Measurements from ENCODE around the gene TMEM240. TPM values are rescaled to one million over a fixed set of nuclear protein-coding genes. Genes with fewer than 3 reads are reported as not detected.

The TMEM240 gene
- total RNA-seq, 2 donors from 2014 or later = 3.9 to 7.8 TPM

Other genes starting within 250 kb of the TMEM240 start
- gene ACAP3, start 232.7 kb downstream of the TMEM240 start, total RNA-seq = 10 to 100 TPM; 40.9 to 50.9 TPM
- 10 to 100 TPM in 1 of 2 donors, 1 to 10 TPM in 1; 8.3 to 10.5 TPM for gene PUSL1, start 232.0 kb downstream of the TMEM240 start, total RNA-seq
- 10 to 100 TPM; 61.8 to 65.6 TPM for gene INTS11, start 216.0 kb downstream of the TMEM240 start, total RNA-seq
- gene CPTP, start 215.8 kb downstream of the TMEM240 start, total RNA-seq = 10 to 100 TPM; 11.6 to 14.1 TPM
- gene TAS1R3, start 209.3 kb downstream of the TMEM240 start, total RNA-seq = under 1 TPM in 1 of 2 donors, not detected in 1; 0.09 TPM
- 10 to 100 TPM; 45.9 to 61.9 TPM for gene DVL1, start 191.2 kb downstream of the TMEM240 start, total RNA-seq
- 100 to 1,000 TPM; 104 to 174 TPM for gene MXRA8, start 182.1 kb downstream of the TMEM240 start, total RNA-seq
- 10 to 100 TPM; 70.9 to 78.8 TPM for gene AURKAIP1, start 165.4 kb downstream of the TMEM240 start, total RNA-seq
- 100 to 1,000 TPM; 102 to 109 TPM for gene CCNL2, start 141.3 kb downstream of the TMEM240 start, total RNA-seq
- gene MRPL20, start 133.3 kb downstream of the TMEM240 start, total RNA-seq = 10 to 100 TPM; 69.7 to 75.0 TPM
- 1 to 10 TPM; 2.4 to 7.4 TPM for gene ANKRD65, start 119.3 kb downstream of the TMEM240 start, total RNA-seq
- 10 to 100 TPM; 59.8 to 67.7 TPM for gene VWA1, start 104.9 kb downstream of the TMEM240 start, total RNA-seq
- under 1 TPM; 0.14 to 0.83 TPM for gene ATAD3C, start 90.9 kb downstream of the TMEM240 start, total RNA-seq
- gene ATAD3B, start 68.9 kb downstream of the TMEM240 start, total RNA-seq = 10 to 100 TPM in 1 of 2 donors, 1 to 10 TPM in 1; 8.5 to 13.1 TPM
- gene ATAD3A, start 28.5 kb downstream of the TMEM240 start, total RNA-seq = 10 to 100 TPM; 12.2 to 14.2 TPM
- 10 to 100 TPM; 60.7 to 66.0 TPM for gene SSU72, start 34.2 kb upstream of the TMEM240 start, total RNA-seq
- 1 to 10 TPM; 1.2 to 3.6 TPM for gene FNDC10, start 59.5 kb upstream of the TMEM240 start, total RNA-seq
- 10 to 100 TPM; 29.4 to 35.9 TPM for gene MIB2, start 74.9 kb upstream of the TMEM240 start, total RNA-seq
- gene MMP23B, start 91.5 kb upstream of the TMEM240 start, total RNA-seq = 10 to 100 TPM; 36.1 to 78.5 TPM
- 10 to 100 TPM; 19.4 to 24.3 TPM for gene CDK11B, start 118.4 kb upstream of the TMEM240 start, total RNA-seq
- 10 to 100 TPM; 20.7 to 27.7 TPM for gene SLC35E2B, start 152.2 kb upstream of the TMEM240 start, total RNA-seq
- gene CDK11A, start 183.7 kb upstream of the TMEM240 start, total RNA-seq = 10 to 100 TPM; 29.2 to 37.7 TPM
- gene NADK, start 237.8 kb upstream of the TMEM240 start, total RNA-seq = 10 to 100 TPM; 60.0 to 63.5 TPM

All from posterior vena cava (tissue), 2 donors.